Esophagus squamous epithelium (tissue), 5 donors: Measurements from ENCODE around the gene TBC1D17. TPM values are rescaled to one million over a fixed set of nuclear protein-coding genes. Genes with fewer than 3 reads are reported as not detected.

Experiments used
- DNase-seq: peaks from one replicate; lab custom pipeline; 2025; lab: John Stamatoyannopoulos, UW
- H3K27ac ChIP-seq, 4 donors: fragments of 200-600 bp; sonication (generic); one replicate each; pipeline ENCODE4 v1.5.1; 2016 to 2019; ENCODE audit warnings: mild to moderate bottlenecking in 1 of 4
- H3K27me3 ChIP-seq, 4 donors: fragments of 200-600 bp; sonication (generic); 1 replicate in 3 of 4; 2 replicates in 1 of 4; pipeline versions ENCODE4 v1.5.1 to v1.6.0; 2017 to 2021; ENCODE audit warnings: antibody characterized with exemption in 1 of 4
- H3K36me3 ChIP-seq, 3 donors: fragments of 200-600 bp; sonication (generic); one replicate each; pipeline ENCODE4 v1.5.1; 2016 to 2019
- H3K4me1 ChIP-seq, 3 donors: fragments of 200-600 bp; sonication (generic); one replicate each; pipeline ENCODE4 v1.5.1; 2017 to 2019
- H3K4me3 ChIP-seq, 4 donors: fragments of 200-600 bp; sonication (generic); 1 replicate in 3 of 4; 2 replicates in 1 of 4; pipeline ENCODE4 v1.5.1; 2016 to 2019; ENCODE audit warnings: mild to moderate bottlenecking in 2 of 4, moderate library complexity in 1 of 4
- H3K9me3 ChIP-seq, 3 donors: fragments of 200-600 bp; sonication (generic); one replicate each; pipeline ENCODE4 v1.5.1; 2016 to 2019
- CTCF ChIP-seq, 6 experiments: fragments of 450-650 bp in 4 of 6; fragments of 200-600 bp in 2 of 6; sonication (generic) in 2 of 6; IDR thresholded peaks; one replicate each; pipeline ENCODE4 v1.5.1; 2016 to 2019; ENCODE audit warnings: antibody characterized with exemption in 6 of 6, mild to moderate bottlenecking in 4 of 6, moderate library complexity in 4 of 6
- POLR2A ChIP-seq, 4 donors: fragments of 450-650 bp; IDR thresholded peaks; one replicate each; pipeline ENCODE4 v1.6.1; 2017; ENCODE audit warnings: antibody characterized with exemption in 4 of 4, mild to moderate bottlenecking in 4 of 4, moderate library complexity in 3 of 4
- WGBS, 2 donors: methylation state at CpG; one replicate each; pipeline ENCODE4 v1.1.5; 2018; 5-methylcytosine and 5-hydroxymethylcytosine counted together
- intact Hi-C: fragments of 100-400 bp; cut with DNase I; formaldehyde crosslinking; loops from one replicate; pipeline ENCODE4 v1.15.0; 2022
- total RNA-seq, 4 donors: library from RNA; depleted of rRNA; stranded (reverse); fragments of >200 nt; gene quantifications; one replicate each; pipeline ENCODE4 v1.1.0, GENCODE V29; 2016
- donor health status: DM: yes; HTN: yes; CAD: no.

The TBC1D17 gene
- total RNA-seq, 4 donors from 2014 or later = 6.7 to 25.9 (median 16.9) TPM

GRCh38 chr19:49837425-49837824 lies 40.1 kb upstream of the TBC1D17 start:
- Histone ChIP-seq H3K27ac (no peak overlapping the region), H3K27me3 (no peaks in the 10 kb centered on the region), H3K4me3 (no peak overlapping the region), H3K9me3 (no peaks in the 10 kb centered on the region), H3K4me1 (no peaks in the 10 kb centered on the region), H3K36me3 (peaks cover 16 to 85% (median 43%) of the 10 kb centered on the region in 3 donors)
- TF ChIP-seq POLR2A (IDR thresholded peaks at IDR 0.05) (no peak), CTCF (IDR thresholded peaks at IDR 0.05) (no peak)
- WGBS, 2 donors = 88 to 95% methylated on average over 7 to 8 of the region's 9 CpGs
- intact Hi-C loops = no loop called here
- no peak for DNase-seq

GRCh38 chr19:49838885-49839588 lies 38.5 kb upstream of the TBC1D17 start:
- H3K4me3 ChIP-seq = no peak overlapping the region
- intact Hi-C loops = no loop called here
- H3K27me3 ChIP-seq = no peaks in the 10 kb centered on the region
- peaks cover 16 to 69% (median 34%) of the 10 kb centered on the region in 3 donors for H3K36me3 ChIP-seq
- H3K27ac ChIP-seq = no peak overlapping the region
- no peaks in the 10 kb centered on the region for H3K9me3 ChIP-seq
- H3K4me1 ChIP-seq = no peaks in the 10 kb centered on the region
- TF ChIP-seq POLR2A (IDR thresholded peaks at IDR 0.05) (no peak), CTCF (IDR thresholded peaks at IDR 0.05) (no peak)
- DNase-seq = no peak
- WGBS, 2 donors = 83 to 87% methylated on average over 17 of the region's 18 CpGs

DNA sequence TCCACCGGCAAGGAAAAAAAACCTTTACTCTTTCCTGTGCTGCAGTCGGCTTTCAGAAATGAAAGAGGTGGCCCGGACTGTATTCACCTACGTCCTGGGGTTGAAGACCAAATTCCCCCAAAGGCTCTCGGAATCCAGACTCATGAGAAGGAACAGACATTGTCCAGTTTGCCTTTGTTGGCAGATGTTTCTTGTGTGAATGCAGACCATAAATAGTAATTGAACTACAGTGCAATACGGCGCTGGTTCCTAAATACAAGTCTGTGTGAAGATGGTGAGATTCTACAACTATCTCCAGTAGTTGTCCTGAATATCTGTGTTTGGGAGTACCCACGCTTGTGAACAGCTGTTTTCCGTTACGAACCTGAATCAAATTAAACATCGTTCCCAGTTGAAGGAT lies 37.8 kb upstream of the TBC1D17 start:
- no peaks in the 10 kb centered on the region for H3K9me3 ChIP-seq
- H3K36me3 ChIP-seq = peaks cover 16 to 62% (median 27%) of the 10 kb centered on the region in 3 donors
- no peak overlapping the region for H3K4me3 ChIP-seq
- H3K27ac ChIP-seq = no peak overlapping the region
- DNase-seq = no peak
- H3K27me3 ChIP-seq = no peaks in the 10 kb centered on the region
- no peak for TF ChIP-seq POLR2A (IDR thresholded peaks at IDR 0.05)
- H3K4me1 ChIP-seq = no peaks in the 10 kb centered on the region
- intact Hi-C loops = no loop called here
- WGBS, 2 donors = 94 to 97% methylated on average over 10 to 11 of the region's 11 CpGs

GRCh38 chr19:49840321-49840720 lies 37.2 kb upstream of the TBC1D17 start:
- intact Hi-C loops = no loop called here
- no peak overlapping the region for H3K27ac ChIP-seq
- H3K9me3 ChIP-seq = no peaks in the 10 kb centered on the region
- H3K4me3 ChIP-seq = no peak overlapping the region
- H3K4me1 ChIP-seq = no peaks in the 10 kb centered on the region
- WGBS, 2 donors = 86 to 91% methylated on average over 8 to 11 of the region's 11 CpGs
- TF ChIP-seq POLR2A (IDR thresholded peaks at IDR 0.05) (no peak), CTCF (IDR thresholded peaks at IDR 0.05) (no peak)
- H3K27me3 ChIP-seq = no peaks in the 10 kb centered on the region
- H3K36me3 ChIP-seq = peaks cover 16 to 56% (median 21%) of the 10 kb centered on the region in 3 donors
- DNase-seq = no peak

DNA sequence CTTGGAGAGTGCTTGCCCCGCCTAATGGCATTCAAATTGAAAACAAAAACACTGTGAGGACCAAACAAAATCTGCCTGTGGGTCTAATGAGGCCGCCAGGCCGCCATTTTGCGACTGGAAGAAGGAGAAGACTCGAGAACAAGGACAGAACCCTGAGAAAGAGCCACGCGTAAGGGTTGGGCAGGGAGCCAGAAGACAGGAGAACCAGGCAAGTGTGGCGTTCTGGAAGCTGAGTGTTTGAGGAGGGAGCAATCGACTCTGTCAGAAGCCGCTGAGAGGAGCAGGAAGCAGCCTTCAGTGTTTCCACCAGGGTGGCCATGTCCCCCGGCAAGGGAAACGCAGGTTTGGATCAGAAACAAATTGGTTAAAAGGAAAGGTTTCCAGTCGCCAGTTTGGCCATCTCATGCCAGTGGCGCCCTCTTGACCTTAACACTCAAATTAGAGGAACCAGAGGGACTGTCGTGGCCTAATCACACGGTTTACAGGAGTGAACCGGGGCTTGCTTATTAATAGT lies 36.7 kb upstream of the TBC1D17 start:
- no peak for TF ChIP-seq POLR2A (IDR thresholded peaks at IDR 0.05)
- no peak for TF ChIP-seq CTCF (IDR thresholded peaks at IDR 0.05)
- H3K27ac ChIP-seq = no peak overlapping the region
- intact Hi-C loops = no loop called here
- no peak overlapping the region for H3K4me3 ChIP-seq
- no peaks in the 10 kb centered on the region for H3K9me3 ChIP-seq
- no peaks in the 10 kb centered on the region for H3K4me1 ChIP-seq
- no peaks in the 10 kb centered on the region for H3K27me3 ChIP-seq
- peaks cover 11 to 52% (median 16%) of the 10 kb centered on the region in 3 donors for H3K36me3 ChIP-seq
- DNase-seq = no peak
- 92 to 94% methylated on average over 17 of the region's 17 CpGs for WGBS, 2 donors
